Measurements from ENCODE around the gene TP63.

TP63 gene

GRCh38 chr3:189883113-189883753, 252.0 kb downstream of the TP63 start:
- no peak overlapping the region for H3K4me3 ChIP-seq (ENCODE audit: low read depth, low read length)

GRCh38 chr3:189890496-189890895, 259.3 kb downstream of the TP63 start:
- no peak overlapping the region for H3K4me3 ChIP-seq (ENCODE audit: low read depth, low read length)
- TF ChIP-seq CTCF (IDR thresholded peaks at IDR 0.05; ENCODE audit: low read depth, low read length): no peak
- TF ChIP-seq MYC (IDR thresholded peaks at IDR 0.05; ENCODE audit: low read depth, low read length): no peak
- TF ChIP-seq MAX (IDR thresholded peaks at IDR 0.05; ENCODE audit: low read depth, low read length): no peak
- no peak for TF ChIP-seq POLR2A (IDR thresholded peaks at IDR 0.05; ENCODE audit: extremely low read depth, insufficient read length)
- DNase-seq (ENCODE audit: low read depth): no peak

More at GRCh38 chr3:189883113-189883753, 252.0 kb downstream of the TP63 start:
- TF ChIP-seq MAX (IDR thresholded peaks at IDR 0.05; ENCODE audit: low read depth, low read length): no peak
- TF ChIP-seq POLR2A (IDR thresholded peaks at IDR 0.05; ENCODE audit: extremely low read depth, insufficient read length): no peak
- DNase-seq (ENCODE audit: low read depth): no peak

GRCh38 chr3:189896533-189896932, 265.3 kb downstream of the TP63 start:
- H3K4me3 ChIP-seq (ENCODE audit: low read depth, low read length): no peak overlapping the region
- no peak for DNase-seq (ENCODE audit: low read depth)
- TF ChIP-seq MYC (IDR thresholded peaks at IDR 0.05; ENCODE audit: low read depth, low read length): no peak
- no peak for TF ChIP-seq CTCF (IDR thresholded peaks at IDR 0.05; ENCODE audit: low read depth, low read length)
- TF ChIP-seq POLR2A (IDR thresholded peaks at IDR 0.05; ENCODE audit: extremely low read depth, insufficient read length): no peak
- TF ChIP-seq MAX (IDR thresholded peaks at IDR 0.05; ENCODE audit: low read depth, low read length): no peak

GRCh38 chr3:189897406-189897805, 266.2 kb downstream of the TP63 start:
- H3K4me3 ChIP-seq (ENCODE audit: low read depth, low read length): no peak overlapping the region
- no peak for DNase-seq (ENCODE audit: low read depth)
- TF ChIP-seq POLR2A (IDR thresholded peaks at IDR 0.05; ENCODE audit: extremely low read depth, insufficient read length) (no peak), CTCF (IDR thresholded peaks at IDR 0.05; ENCODE audit: low read depth, low read length) (no peak), MYC (IDR thresholded peaks at IDR 0.05; ENCODE audit: low read depth, low read length) (no peak)

GRCh38 chr3:189898559-189899153, 267.5 kb downstream of the TP63 start:
- H3K4me3 ChIP-seq (ENCODE audit: low read depth, low read length): no peak overlapping the region
- TF ChIP-seq MAX (IDR thresholded peaks at IDR 0.05; ENCODE audit: low read depth, low read length) (no peak), CTCF (IDR thresholded peaks at IDR 0.05; ENCODE audit: low read depth, low read length) (no peak), POLR2A (IDR thresholded peaks at IDR 0.05; ENCODE audit: extremely low read depth, insufficient read length) (no peak), MYC (IDR thresholded peaks at IDR 0.05; ENCODE audit: low read depth, low read length) (no peak)
- peak; percentile 28 for DNase-seq (ENCODE audit: low read depth)

GRCh38 chr3:189899186-189899585, 268.0 kb downstream of the TP63 start:
- no peak overlapping the region for H3K4me3 ChIP-seq (ENCODE audit: low read depth, low read length)
- no peak for DNase-seq (ENCODE audit: low read depth)
- TF ChIP-seq POLR2A (IDR thresholded peaks at IDR 0.05; ENCODE audit: extremely low read depth, insufficient read length) (no peak), MAX (IDR thresholded peaks at IDR 0.05; ENCODE audit: low read depth, low read length) (no peak), MYC (IDR thresholded peaks at IDR 0.05; ENCODE audit: low read depth, low read length) (no peak), CTCF (IDR thresholded peaks at IDR 0.05; ENCODE audit: low read depth, low read length) (no peak)
